Neural progenitor cell (in vitro differentiated cells): ENCODE measurements around the gene TFCP2. TPM values are rescaled to one million over a fixed set of nuclear protein-coding genes. Genes with fewer than 3 reads are reported as not detected.

Source experiments
- DNase-seq: peaks from one replicate; pipeline ENCODE4 v3.0.0-alpha.2; 2016; ENCODE audit warnings: low spot score
- H2AFZ ChIP-seq: fragments of 200-600 bp; sonication (generic); replicated peaks from 2 replicates; pipeline ENCODE4 v1.6.1; 2016; ENCODE audit warnings: antibody characterized with exemption
- H3F3A ChIP-seq: fragments of 200-600 bp; sonication (generic); 2 replicates; pipeline ENCODE4 v1.6.1; 2016; ENCODE audit warnings: antibody characterized with exemption, low read depth
- H3K27ac ChIP-seq: fragments of 200-600 bp; sonication (generic); 2 replicates; pipeline ENCODE4 v1.5.1; 2016; ENCODE audit warnings: mild to moderate bottlenecking
- H3K27me3 ChIP-seq: fragments of 200-600 bp; sonication (generic); 2 replicates; pipeline ENCODE4 v1.6.1; 2016; ENCODE audit warnings: mild to moderate bottlenecking, moderate library complexity
- H3K36me3 ChIP-seq: fragments of 200-600 bp; sonication (generic); 2 replicates; pipeline ENCODE4 v1.5.1; 2016
- H3K4me1 ChIP-seq: fragments of 200-600 bp; sonication (generic); 2 replicates; pipeline ENCODE4 v1.6.1; 2016; ENCODE audit warnings: mixed run types
- H3K4me2 ChIP-seq: fragments of 200-600 bp; sonication (generic); 2 replicates; pipeline ENCODE4 v1.6.1; 2016
- H3K4me3 ChIP-seq: fragments of 200-600 bp; sonication (generic); 2 replicates; pipeline ENCODE4 v1.5.1; 2016
- H3K79me2 ChIP-seq: fragments of 200-600 bp; sonication (generic); 2 replicates; pipeline ENCODE4 v1.6.1; 2016; ENCODE audit warnings: low read depth
- H3K9ac ChIP-seq: fragments of 200-600 bp; sonication (generic); 2 replicates; pipeline ENCODE4 v1.6.1; 2016
- H3K9me3 ChIP-seq: fragments of 200-600 bp; sonication (generic); 2 replicates; pipeline ENCODE4 v1.5.1; 2016; ENCODE audit warnings: low read depth
- H4K20me1 ChIP-seq: fragments of 200-600 bp; sonication (generic); 2 replicates; pipeline ENCODE4 v1.6.1; 2016; ENCODE audit warnings: low read depth
- H3K27ac Mint-ChIP-seq: 3 replicates; pipeline ENCODE4 v1.8.0; 2021; ENCODE audit warnings: mixed read lengths
- H3K27me3 Mint-ChIP-seq: 2 replicates; pipeline ENCODE4 v1.8.0; 2022; ENCODE audit warnings: low read depth, mild to moderate bottlenecking, inconsistent platforms, moderate library complexity, mixed read lengths; ENCODE audit not compliant: insufficient read depth
- H3K36me3 Mint-ChIP-seq: 3 replicates; pipeline ENCODE4 v1.8.0; 2021; ENCODE audit warnings: mixed read lengths
- H3K4me1 Mint-ChIP-seq: 3 replicates; pipeline ENCODE4 v1.8.0; 2021; ENCODE audit warnings: mixed read lengths
- H3K4me3 Mint-ChIP-seq: 3 replicates; pipeline ENCODE4 v1.8.0; 2021; ENCODE audit warnings: mild to moderate bottlenecking, moderate library complexity, mixed read lengths
- H3K9me3 Mint-ChIP-seq: 3 replicates; pipeline ENCODE4 v1.8.0; 2020; ENCODE audit warnings: mixed read lengths
- CTCF ChIP-seq: fragments of 200-600 bp; sonication (generic); IDR thresholded peaks from 2 replicates; pipeline ENCODE4 v1.5.1; 2017; ENCODE audit warnings: antibody characterized with exemption, mild to moderate bottlenecking
- EZH2 ChIP-seq: fragments of 200-600 bp; sonication (generic); IDR thresholded peaks from 2 replicates; pipeline ENCODE4 v1.6.1; 2017; ENCODE audit warnings: antibody characterized with exemption, mild to moderate bottlenecking, moderate library complexity
- EZH2phosphoT487 ChIP-seq: fragments of 200-600 bp; sonication (generic); IDR thresholded peaks from 2 replicates; pipeline ENCODE4 v1.6.1; 2017; ENCODE audit warnings: antibody characterized with exemption
- total RNA-seq: library from RNA; depleted of rRNA; stranded (reverse); fragments of >200 nt; gene quantifications from 2 replicates; pipeline ENCODE4 v1.2.3, GENCODE V29; 2015; ENCODE audit warnings: low replicate concordance

The TFCP2 gene
- total RNA-seq, 1 donor from 2014 or later, result 28.8 TPM

DNA sequence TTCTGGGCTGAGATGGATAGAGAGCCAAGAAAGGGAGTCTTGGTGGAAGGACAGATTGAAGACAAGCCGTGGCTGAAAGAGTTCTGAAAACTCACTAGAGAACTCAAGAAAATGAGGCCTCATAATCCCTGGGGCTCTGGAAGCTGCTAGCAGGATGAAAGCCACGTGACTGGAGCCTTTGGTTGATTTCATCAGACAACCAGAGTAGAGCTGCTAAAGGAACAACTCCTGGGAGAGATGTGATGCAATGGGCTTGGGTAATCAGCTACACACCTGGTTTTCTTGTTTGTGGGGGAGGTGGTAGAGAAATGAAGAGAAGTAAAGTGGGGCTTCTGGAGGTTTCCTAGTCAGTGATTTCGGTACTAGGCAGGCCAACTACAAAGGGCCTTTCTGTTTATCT, 102.9 kb downstream of the TFCP2 start:
- no peaks in the 10 kb centered on the region for H3K4me1 ChIP-seq
- H4K20me1 ChIP-seq, result peaks cover 8% of the 10 kb centered on the region
- DNase-seq, result no peak
- no peak overlapping the region for H3K4me3 ChIP-seq
- H3K9me3 Mint-ChIP-seq, result no peaks in the 10 kb centered on the region
- no peak overlapping the region for H3K4me2 ChIP-seq
- H3K36me3 ChIP-seq, result peaks cover 7% of the 10 kb centered on the region
- no peaks in the 10 kb centered on the region for H3K27me3 ChIP-seq
- no peak overlapping the region for H3K27ac ChIP-seq
- no peak overlapping the region for H3K9ac ChIP-seq
- H3K4me1 Mint-ChIP-seq, result no peaks in the 10 kb centered on the region
- no peaks in the 10 kb centered on the region for H3K9me3 ChIP-seq
- H3K4me3 Mint-ChIP-seq, result no peak overlapping the region
- H3F3A ChIP-seq, result no peaks in the 10 kb centered on the region
- H3K79me2 ChIP-seq, result peaks cover 4% of the 10 kb centered on the region
- TF ChIP-seq CTCF, result no peak
- TF ChIP-seq EZH2, result no peak
- no peak for TF ChIP-seq EZH2phosphoT487
- no peaks in the 10 kb centered on the region for H3K27me3 Mint-ChIP-seq
- no peak overlapping the region for H3K27ac Mint-ChIP-seq
- peaks cover 30% of the 10 kb centered on the region for H3K36me3 Mint-ChIP-seq
- H2AFZ ChIP-seq, result no peak overlapping the region

GRCh38 chr12:51067771-51068170, 105.2 kb downstream of the TFCP2 start:
- Mint-ChIP-seq H3K27ac (no peak overlapping the region), H3K36me3 (peaks cover 29% of the 10 kb centered on the region), H3K4me3 (no peak overlapping the region)

DNA sequence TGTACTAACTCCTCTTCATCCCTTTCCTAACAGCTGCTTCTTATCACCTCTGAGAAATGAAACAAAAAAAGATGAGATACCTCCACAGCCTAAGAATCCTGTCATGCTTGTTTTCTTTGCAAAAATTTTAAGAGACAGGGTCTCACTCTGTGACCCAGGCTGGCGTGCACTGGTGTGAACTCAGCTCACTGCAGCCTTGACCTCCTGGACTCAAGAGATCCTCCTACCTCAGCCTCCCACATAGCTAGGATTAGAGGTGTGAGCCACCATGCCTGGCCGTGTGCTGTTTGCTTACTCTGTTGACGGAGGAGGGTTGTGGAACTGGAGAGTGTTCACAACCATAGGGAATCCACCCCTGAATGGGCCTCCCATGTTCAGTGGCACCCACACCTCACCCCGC, 105.7 kb downstream of the TFCP2 start:
- no peak overlapping the region for H3K27ac ChIP-seq
- H2AFZ ChIP-seq, result no peak overlapping the region
- H3K27me3 Mint-ChIP-seq, result peaks cover 2% of the 10 kb centered on the region
- H3K27me3 ChIP-seq, result no peaks in the 10 kb centered on the region
- H3K79me2 ChIP-seq, result no peaks in the 10 kb centered on the region
- H3K9me3 Mint-ChIP-seq, result no peaks in the 10 kb centered on the region
- no peaks in the 10 kb centered on the region for H3K4me1 ChIP-seq
- peaks cover 7% of the 10 kb centered on the region for H3K36me3 ChIP-seq
- no peak for DNase-seq
- no peak overlapping the region for H3K4me3 ChIP-seq
- no peak overlapping the region for H3K4me3 Mint-ChIP-seq
- no peak overlapping the region for H3K4me2 ChIP-seq
- no peak overlapping the region for H3K27ac Mint-ChIP-seq
- no peaks in the 10 kb centered on the region for H3K9me3 ChIP-seq
- peaks cover 6% of the 10 kb centered on the region for H3F3A ChIP-seq
- H4K20me1 ChIP-seq, result peaks cover 6% of the 10 kb centered on the region
- H3K4me1 Mint-ChIP-seq, result no peaks in the 10 kb centered on the region
- no peak overlapping the region for H3K9ac ChIP-seq
- peaks cover 35% of the 10 kb centered on the region for H3K36me3 Mint-ChIP-seq
- TF ChIP-seq EZH2phosphoT487 (no peak), EZH2 (no peak), CTCF (no peak)

More at GRCh38 chr12:51067771-51068170, 105.2 kb downstream of the TFCP2 start:
- Mint-ChIP-seq H3K9me3 (no peaks in the 10 kb centered on the region), H3K4me1 (no peaks in the 10 kb centered on the region), H3K27me3 (peaks cover 2% of the 10 kb centered on the region)
- H3K27me3 ChIP-seq, result no peaks in the 10 kb centered on the region
- H3K4me1 ChIP-seq, result no peaks in the 10 kb centered on the region
- no peaks in the 10 kb centered on the region for H3K9me3 ChIP-seq
- no peak overlapping the region for H2AFZ ChIP-seq
- peaks cover 2% of the 10 kb centered on the region for H3F3A ChIP-seq
- no peak overlapping the region for H3K4me2 ChIP-seq
- H3K36me3 ChIP-seq, result peaks cover 7% of the 10 kb centered on the region
- no peak overlapping the region for H3K27ac ChIP-seq
- H3K9ac ChIP-seq, result no peak overlapping the region
- H3K4me3 ChIP-seq, result no peak overlapping the region
- no peaks in the 10 kb centered on the region for H3K79me2 ChIP-seq
- no peak for TF ChIP-seq CTCF
- TF ChIP-seq EZH2, result no peak
- no peak for TF ChIP-seq EZH2phosphoT487
- DNase-seq, result no peak
- H4K20me1 ChIP-seq, result peaks cover 5% of the 10 kb centered on the region
